ENCODE measurements around the gene CCL2.

The CCL2 gene

DNA sequence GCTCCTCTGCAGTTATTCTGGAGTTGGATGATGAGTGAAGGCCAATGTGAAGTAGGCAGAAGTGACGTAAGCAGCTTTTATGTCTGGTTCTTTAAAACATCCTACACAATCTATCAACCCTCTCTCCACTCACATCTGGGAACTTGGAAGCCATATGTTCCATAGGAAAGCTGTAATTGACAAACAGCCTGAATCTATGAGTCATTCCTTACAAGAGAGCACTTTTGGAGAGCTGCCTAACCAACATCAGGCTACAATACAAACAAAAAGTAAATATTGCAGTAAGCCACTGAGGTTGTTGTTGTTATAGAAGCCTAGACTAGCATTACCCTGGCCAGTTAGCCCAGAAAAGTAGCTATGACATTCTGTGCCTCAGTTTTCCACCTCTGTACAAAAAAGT, 20.8 kb downstream of the CCL2 start:
- DNase-seq: no peak

DNA sequence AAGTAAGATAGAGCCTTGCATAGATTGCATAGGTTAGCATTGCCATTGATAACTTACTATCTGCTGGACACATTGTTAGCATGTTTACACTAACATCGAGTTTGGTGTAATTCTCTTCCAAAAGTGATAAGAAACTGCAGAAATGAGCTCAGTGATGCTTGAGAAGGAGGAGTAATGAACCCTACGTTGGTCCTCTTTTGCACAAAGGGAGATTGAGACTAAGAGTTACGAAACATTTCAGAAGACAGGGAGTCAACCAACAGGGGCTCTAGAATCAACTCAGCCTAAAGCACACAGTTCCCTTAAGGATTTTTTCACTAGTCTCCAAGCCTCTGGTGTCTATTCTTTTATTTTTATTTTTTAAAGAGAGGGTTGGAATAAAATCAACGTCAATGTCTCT, 21.7 kb downstream of the CCL2 start:
- DNase-seq: no peak

DNA sequence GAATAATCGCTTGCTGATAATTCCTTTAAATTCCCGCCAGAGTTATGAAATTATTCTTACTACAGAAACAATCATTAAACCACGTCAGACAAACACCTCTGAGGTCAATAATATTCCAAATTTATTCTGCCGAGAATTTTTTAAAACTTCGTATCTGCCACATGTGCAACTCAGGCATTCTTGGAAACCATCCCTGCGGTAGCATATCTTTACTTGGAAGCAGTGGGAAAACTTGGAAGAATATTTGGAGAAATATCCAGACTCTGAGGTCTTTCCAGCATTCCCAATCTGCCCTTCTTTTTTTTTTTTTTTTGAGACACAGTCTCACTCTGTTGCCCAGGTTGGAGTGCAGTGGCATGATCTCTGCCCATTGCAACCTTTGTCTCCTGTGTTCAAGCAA, 28.5 kb downstream of the CCL2 start:
- DNase-seq: no peak

DNA sequence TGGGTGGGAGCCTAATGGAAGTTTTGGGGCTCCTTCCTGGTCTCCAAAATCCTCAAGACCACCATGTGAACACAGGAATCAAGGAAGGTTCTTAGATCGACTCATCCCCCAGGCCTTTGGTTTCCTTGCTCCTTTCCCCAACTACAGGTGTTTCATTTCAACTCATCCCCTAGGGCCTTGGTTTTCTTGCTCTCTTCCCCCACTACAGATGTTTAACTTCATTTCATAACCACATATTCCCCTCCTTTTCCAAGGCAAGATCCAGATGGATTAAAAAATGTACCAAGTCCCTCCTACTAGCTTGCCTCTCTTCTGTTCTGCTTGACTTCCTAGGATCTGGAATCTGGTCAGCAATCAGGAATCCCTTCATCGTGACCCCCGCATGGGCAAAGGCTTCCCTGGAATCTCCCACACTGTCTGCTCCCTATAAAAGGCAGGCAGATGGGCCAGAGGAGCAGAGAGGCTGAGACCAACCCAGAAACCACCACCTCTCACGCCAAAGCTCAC, 30.3 kb downstream of the CCL2 start, which contains the start of gene CCL11:
TSS of gene CCL11 (plus strand) at position 457 of the 507 bp plus-strand sequence. CDS start 67 bp downstream, outside the sequence.
- DNase-seq: no peak

DNA sequence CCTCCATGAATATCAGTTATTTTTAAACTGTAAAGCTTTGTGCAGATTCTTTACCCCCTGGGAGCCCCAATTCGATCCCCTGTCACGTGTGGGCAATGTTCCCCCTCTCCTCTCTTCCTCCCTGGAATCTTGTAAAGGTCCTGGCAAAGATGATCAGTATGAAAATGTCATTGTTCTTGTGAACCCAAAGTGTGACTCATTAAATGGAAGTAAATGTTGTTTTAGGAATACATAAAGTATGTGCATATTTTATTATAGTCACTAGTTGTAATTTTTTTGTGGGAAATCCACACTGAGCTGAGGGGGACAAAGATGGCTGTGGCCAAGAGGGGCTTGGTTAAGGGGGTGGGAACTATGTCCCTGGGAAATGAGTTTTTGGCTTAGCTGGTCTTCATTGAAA, 32.8 kb downstream of the CCL2 start:
- no peak for DNase-seq

DNA sequence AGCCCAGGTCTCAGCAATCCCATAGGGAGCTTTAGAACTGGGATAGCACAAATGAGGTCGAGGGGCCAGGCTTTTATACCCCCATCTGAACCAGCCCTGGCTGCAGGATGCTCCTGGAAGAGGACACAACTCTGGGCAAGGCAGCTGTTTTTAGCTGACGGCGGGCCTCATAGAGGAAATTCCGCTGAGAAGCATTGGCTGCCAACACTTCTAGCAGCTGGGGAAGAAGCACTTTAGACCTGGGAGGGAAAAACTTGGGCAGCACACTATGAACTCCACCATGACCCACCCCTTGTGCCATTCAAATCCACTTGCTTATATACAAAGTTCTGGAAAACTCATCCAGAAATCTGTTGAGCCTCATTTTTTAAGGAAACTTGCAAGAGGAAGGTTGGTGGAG, 35.5 kb downstream of the CCL2 start:
- no peak for DNase-seq

DNA sequence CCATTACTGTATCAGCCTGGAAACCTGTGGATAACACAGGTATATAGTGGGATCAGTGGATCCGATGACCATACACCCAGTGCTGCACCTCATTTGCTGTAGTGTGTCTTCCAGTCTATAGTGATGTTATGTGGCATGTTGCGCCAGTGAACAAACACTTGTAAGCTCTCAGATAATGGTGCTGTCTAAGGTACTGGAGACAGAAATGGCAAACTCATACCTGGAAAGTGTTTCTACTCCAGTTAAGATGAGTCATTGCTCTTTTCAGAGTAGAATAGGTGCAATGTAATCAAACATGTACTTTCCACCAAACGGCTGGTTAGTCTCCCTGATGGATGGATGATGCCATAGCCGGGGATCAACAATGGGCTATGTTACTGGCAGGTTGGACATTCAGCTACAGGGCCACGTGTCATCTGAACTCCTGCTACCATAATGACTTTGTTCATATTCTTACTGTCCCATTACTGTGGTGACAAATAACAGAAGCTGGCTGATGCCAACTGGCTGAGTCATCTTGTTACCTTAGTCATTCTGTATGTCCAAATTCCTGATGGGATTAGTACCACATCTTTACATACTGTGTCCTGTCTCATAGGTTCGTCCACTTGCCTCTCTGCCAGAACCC, 36.8 kb downstream of the CCL2 start:
- no peak for DNase-seq

DNA sequence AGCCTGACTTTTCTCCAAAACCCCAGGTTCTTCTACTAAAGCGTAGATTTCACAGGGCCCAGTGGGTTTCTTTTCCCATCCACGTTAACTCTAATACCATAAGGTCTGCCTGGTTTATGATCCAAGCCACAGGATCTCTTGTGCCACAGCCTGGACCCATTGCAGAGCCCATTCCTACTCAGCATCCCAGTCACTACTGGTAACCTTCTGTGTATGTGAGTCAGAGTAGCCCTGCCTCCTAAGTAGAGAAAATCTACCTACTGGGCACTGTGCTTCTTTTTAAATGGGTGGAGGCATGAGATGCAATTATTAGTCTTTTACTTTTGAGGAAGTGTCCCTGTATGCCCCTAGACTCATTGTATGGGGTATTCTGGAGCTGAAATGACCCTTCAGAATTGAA, 43.9 kb downstream of the CCL2 start:
- no peak for DNase-seq

DNA sequence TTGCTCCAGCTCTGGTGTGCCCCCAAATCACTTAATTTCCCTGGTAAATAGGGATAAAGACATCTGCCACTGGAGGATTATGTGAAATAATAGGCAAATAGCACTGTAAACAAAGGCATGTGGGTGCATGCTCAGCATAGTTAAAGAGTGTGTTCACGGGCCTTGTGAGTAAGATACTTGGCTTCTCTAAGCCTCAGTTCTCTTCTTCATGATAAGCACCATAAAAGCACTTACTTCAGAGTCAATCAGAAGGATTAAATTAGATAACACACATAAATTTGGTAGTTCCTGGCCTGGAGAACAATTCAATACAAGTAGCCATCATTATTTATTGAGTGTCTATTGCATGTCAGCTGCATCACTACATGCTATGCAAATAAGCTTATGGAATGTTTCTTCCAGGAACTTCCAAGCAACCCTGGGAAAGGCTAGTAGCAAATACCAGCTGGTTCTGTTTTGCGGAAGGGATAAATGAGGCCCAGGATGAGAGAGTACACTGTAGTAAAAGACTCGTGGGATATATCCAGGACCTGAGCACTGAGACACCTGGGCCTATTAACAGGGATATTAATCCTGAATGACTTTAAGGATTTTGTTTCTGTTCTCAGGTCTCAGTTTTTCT, 45.0 kb downstream of the CCL2 start:
- DNase-seq: no peak

DNA sequence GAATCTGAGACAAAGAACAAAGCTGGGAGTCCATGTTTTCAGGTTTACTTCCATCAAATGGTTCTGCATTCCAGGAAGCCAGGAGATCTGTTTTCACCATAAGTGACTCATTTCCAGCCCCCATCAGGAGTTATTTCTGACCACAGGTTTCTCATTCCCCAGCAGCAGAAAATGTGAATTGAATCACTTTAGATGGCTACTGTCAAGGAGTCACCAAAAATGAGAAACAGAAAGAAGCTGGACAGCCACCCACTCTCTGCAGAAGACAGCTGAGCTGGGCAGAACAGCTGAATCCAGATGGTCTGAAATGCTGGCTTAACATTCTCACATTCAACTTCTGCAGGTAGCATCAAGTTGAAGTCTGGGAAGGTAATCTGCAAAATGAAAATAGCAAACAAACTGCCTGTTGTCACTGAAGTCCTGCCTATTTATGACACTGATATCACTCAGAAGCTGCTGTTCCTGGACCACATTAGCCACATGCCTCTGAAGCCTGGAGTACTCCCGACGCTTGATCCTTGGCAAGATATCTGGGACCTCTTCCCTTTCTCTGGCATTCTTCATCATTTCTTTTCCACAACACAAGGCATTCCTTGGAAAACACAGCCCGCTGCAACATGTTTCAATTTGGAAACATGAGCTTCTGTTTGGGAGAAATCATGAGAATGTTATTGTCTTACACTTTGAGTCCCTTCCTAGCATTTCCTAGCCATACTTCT, 45.7 kb downstream of the CCL2 start:
- no peak for DNase-seq

DNA sequence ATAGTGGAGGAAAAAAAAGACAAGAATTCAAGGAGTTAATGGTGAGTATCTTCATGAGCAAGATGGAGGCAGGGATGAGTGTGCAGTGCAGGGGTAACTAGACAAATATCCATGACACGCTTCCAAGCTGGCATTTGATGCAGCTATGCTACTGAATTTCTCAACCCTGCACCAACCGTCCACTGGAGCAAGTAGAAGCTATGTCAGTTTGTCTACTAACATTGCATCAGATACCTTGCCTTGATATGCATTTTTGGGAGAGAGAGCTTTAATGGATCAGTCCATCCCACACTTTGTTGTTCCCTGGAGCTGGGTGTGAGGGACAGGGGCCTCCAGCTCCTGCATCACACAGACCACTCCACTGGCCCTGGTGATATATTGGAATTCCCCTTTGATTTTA, 46.9 kb downstream of the CCL2 start:
- no peak for DNase-seq

DNA sequence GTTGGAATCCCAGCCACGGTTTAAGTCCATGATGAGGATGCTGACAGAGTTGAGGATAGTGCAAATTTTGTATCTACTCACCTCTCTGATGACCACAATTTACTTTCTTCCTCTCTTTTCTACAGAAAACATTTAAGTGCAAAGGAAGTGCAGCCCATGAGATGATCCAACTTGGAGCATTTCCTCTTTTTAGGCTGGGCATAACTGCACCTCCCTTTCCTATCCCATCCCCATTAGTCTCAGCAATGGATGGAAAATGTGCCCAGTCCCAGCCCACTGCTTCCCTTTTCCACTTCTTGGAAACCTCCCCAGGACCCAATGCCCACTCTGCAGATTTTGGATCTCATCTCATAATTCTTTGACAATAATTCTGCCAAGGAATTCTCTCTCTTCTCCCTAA, 47.6 kb downstream of the CCL2 start:
- DNase-seq: no peak

DNA sequence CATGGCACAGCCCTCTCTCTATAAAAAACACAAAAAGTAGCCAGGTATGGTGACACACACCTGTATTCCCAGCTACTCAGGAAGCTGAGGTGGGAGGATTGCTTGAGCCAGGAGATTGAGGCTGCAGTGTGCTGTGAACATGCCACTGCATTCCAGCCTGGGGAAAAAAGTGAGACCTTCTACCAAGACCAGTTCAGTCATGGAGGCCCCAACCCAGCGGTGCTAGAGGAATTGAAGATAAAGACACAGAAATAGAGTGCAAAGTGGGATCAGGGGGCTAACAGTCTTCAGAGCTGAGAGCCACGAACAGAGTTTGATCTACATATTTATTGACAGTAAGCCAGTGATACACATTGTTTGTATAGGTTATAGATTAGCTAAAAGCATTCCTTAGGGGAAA, 48.5 kb downstream of the CCL2 start:
- DNase-seq: no peak

DNA sequence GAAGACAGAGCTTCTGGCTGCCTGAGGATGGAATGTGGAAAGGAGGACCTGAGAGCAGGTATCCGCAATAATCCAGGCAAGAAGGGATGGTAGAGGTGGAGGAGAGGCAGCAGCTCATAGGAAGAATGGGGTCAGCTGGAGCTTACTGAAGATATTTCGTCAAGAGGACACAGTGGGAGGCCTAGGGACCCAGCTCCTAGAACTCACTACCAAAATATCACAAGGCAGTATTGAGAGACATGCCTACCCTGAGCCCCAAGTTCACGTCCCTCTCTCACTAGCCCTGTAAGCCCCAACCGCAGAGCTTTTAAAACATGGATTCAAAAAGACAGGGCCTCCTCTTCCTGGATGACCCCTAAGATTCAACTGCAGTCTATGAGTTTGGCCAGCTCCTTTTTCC, 50.0 kb downstream of the CCL2 start:
- no peak for DNase-seq

DNA sequence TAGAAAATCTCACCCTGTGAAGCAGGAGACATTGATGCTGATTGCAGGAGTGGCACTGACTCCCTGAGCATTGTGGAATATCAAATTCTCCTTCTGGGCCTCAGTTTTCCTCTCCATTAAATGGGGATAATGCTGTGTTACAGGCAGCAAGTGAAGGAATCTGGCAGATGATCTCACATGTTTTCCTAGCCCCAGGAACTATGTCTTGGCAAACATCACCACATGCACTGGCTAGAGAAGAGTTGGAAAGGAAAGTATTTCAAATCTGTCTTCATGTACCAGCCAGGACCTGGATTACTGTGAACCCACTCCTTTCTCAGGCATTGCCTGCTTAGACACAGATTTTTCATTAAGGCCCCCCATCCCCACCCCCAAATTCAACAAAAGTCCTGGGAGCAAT, 50.5 kb downstream of the CCL2 start:
- no peak for DNase-seq

DNA sequence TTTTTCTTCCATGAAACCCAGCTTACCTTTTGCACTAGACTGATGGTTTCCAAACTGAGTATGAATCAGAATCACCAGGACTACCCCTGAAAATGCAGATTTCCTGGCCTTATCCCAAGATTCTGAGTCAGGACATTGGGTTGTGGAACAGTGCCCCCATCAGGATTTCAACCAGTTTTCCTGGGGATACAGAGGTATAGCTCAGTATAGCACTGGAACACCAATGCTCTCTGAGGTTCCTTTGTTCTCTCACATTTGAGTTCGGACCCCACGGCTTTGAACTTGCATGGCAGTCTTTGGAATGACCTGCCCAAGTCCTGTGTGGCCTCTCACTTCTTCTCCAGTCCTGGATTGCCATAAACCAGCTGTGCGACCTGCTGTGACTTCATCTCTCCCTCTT, 51.4 kb downstream of the CCL2 start:
- no peak for DNase-seq

Measured in NCI-H1092 treated with DMSO at 0.1 percent for 48 hours (cell line).